GM12878 (cell line): ENCODE data around the gene COL6A1. TPM values are rescaled to one million over a fixed set of nuclear protein-coding genes. Genes with fewer than 3 reads are reported as not detected.

ENCODE experiments used
- ATAC-seq: fragments of 200-7000 bp; cut with Tn5 transposase; 3 replicates; pipeline ENCODE4 v1.9.1; 2020; ENCODE audit warnings: mild to moderate bottlenecking, moderate library complexity
- BruUV-seq: library from RNA; stranded (reverse); fragments of 400-500 nt; replicated peaks from 2 replicates; lab custom pipeline; 2021; lab: Mats Ljungman, UMichigan
- CTCF ChIA-PET: fragments of 300-600 bp; sonication (Branson Sonifier 250); formaldehyde crosslinking; extraction: SDS; loops from one replicate; lab custom pipeline; 2021; ENCODE audit warnings: inconsistent platforms; lab: Yijun Ruan, JAX
- POLR2A ChIA-PET: fragments of 350-600 bp; formaldehyde crosslinking; extraction: SDS; loops from one replicate; lab custom pipeline; 2021; ENCODE audit warnings: inconsistent platforms; lab: Charles Lee
- RAD21 ChIA-PET: fragments of 300-600 bp; sonication (Branson Sonifier 250); formaldehyde crosslinking; loops from one replicate; lab custom pipeline; 2023; ENCODE audit warnings: antibody characterized with exemption; ENCODE audit not compliant: unreplicated experiment; lab: Charles Lee
- SMC1A ChIA-PET: fragments of 300-600 bp; sonication (Branson Sonifier 250); formaldehyde crosslinking; loops from one replicate; lab custom pipeline; 2023; ENCODE audit not compliant: unreplicated experiment, uncharacterized antibody; lab: Charles Lee
- DNase-seq: peaks from one replicate; pipeline ENCODE4 v3.0.0-alpha.2; 2011; ENCODE audit warnings: low read depth, low spot score
- FAIRE-seq: peaks from 3 replicates; lab custom pipeline; 2011; peaks lifted over from hg19 to GRCh38; lab: Jason Lieb, UNC
- H2AFZ ChIP-seq: 2 replicates; pipeline ENCODE4 v1.6.0; 2011; ENCODE audit warnings: low read depth, low read length, control low read depth; ENCODE audit not compliant: control insufficient read depth
- H3K27ac ChIP-seq: 2 replicates; pipeline ENCODE4 v1.5.1; 2011; ENCODE audit warnings: control low read depth; ENCODE audit not compliant: control insufficient read depth, insufficient read depth
- H3K27me3 ChIP-seq, 2 experiments: replicated peaks in 1 of 2; 2 replicates each; pipeline versions ENCODE4 v1.6.0 to v1.6.1; 2011; ENCODE audit warnings: low read length in 1 of 2; ENCODE audit not compliant: control insufficient read depth in 2 of 2, insufficient read depth in 2 of 2
- H3K36me3 ChIP-seq, 2 experiments: 2 replicates each; pipeline ENCODE4 v1.5.1; 2011; ENCODE audit warnings: low read length in 1 of 2; ENCODE audit not compliant: control insufficient read depth in 2 of 2, insufficient read depth in 2 of 2
- H3K4me1 ChIP-seq: 2 replicates; pipeline ENCODE4 v1.6.1; 2011; ENCODE audit warnings: mild to moderate bottlenecking, low read length, moderate library complexity, mixed read lengths; ENCODE audit not compliant: control insufficient read depth, insufficient read depth
- H3K4me2 ChIP-seq: 2 replicates; pipeline ENCODE4 v1.6.0; 2011; ENCODE audit warnings: control low read depth; ENCODE audit not compliant: control insufficient read depth, insufficient read depth
- H3K4me3 ChIP-seq: fragments of 200-600 bp; sonication (generic); 2 replicates; pipeline ENCODE4 v1.5.1; 2016
- H3K79me2 ChIP-seq: 2 replicates; pipeline ENCODE4 v1.6.0; 2011; ENCODE audit warnings: low read length; ENCODE audit not compliant: control insufficient read depth, insufficient read depth
- H3K9ac ChIP-seq: 2 replicates; pipeline ENCODE4 v1.8.0; 2011; ENCODE audit warnings: low read length, control low read depth, mixed read lengths; ENCODE audit not compliant: control insufficient read depth, insufficient read depth
- H3K9me3 ChIP-seq: replicated peaks from 3 replicates; pipeline ENCODE4 v1.5.1; 2011; ENCODE audit warnings: mild to moderate bottlenecking, low read length; ENCODE audit not compliant: control insufficient read depth, insufficient read depth
- H4K20me1 ChIP-seq: 2 replicates; pipeline ENCODE4 v1.6.0; 2011; ENCODE audit not compliant: control insufficient read depth, insufficient read depth
- CBX3 ChIP-seq: fragments of 200-600 bp; sonication (generic); IDR thresholded peaks from 2 replicates; pipeline ENCODE4 v1.6.1; 2016; ENCODE audit warnings: low read depth, borderline replicate concordance
- KLF5 ChIP-seq: fragments of 450-650 bp; IDR thresholded peaks from 2 replicates; pipeline ENCODE4 v1.6.1; 2014; ENCODE audit warnings: mild to moderate bottlenecking; ENCODE audit not compliant: partially characterized antibody
- MEF2B ChIP-seq: fragments of 450-650 bp; IDR thresholded peaks from 2 replicates; pipeline ENCODE4 v1.6.1; 2018; ENCODE audit warnings: mild to moderate bottlenecking, moderate library complexity; ENCODE audit not compliant: partially characterized antibody, poor library complexity, severe bottlenecking
- MTA2 ChIP-seq: fragments of 450-650 bp; IDR thresholded peaks from 2 replicates; pipeline ENCODE4 v1.6.1; 2016; ENCODE audit warnings: low read depth, mild to moderate bottlenecking, moderate library complexity
- NR2C1 ChIP-seq: fragments of 450-650 bp; IDR thresholded peaks from 2 replicates; pipeline ENCODE4 v1.6.1; 2017; ENCODE audit warnings: antibody characterized with exemption, mild to moderate bottlenecking, moderate library complexity
- POLR2AphosphoS5 ChIP-seq: IDR thresholded peaks from 2 replicates; pipeline ENCODE4 v1.6.1; 2011; ENCODE audit warnings: mild to moderate bottlenecking, low read length, inconsistent platforms
- SP1 ChIP-seq: IDR thresholded peaks from one replicate; pipeline ENCODE4 v1.6.1; 2011; ENCODE audit warnings: low read depth, low read length
- ZNF24 ChIP-seq: fragments of 450-650 bp; IDR thresholded peaks from 2 replicates; pipeline ENCODE4 v1.6.1; 2017; ENCODE audit warnings: antibody characterized with exemption, mild to moderate bottlenecking
- WGBS: methylation state at CpG from one replicate; pipeline ENCODE4 v1.1.6; 2016; ENCODE audit warnings: low lambda C conversion rate; ENCODE audit not compliant: insufficient replicate concordance, insufficient coverage; ENCODE audit errors: missing lambda C conversion rate; 5-methylcytosine and 5-hydroxymethylcytosine counted together
- in situ Hi-C: fragments of 300-500 bp; cut with MboI; formaldehyde crosslinking; loops from 9 replicates; pipeline ENCODE4 v1.14.3; 2018; ENCODE audit warnings: mixed read lengths
- intact Hi-C: fragments of 100-400 bp; cut with micrococcal nuclease; formaldehyde crosslinking; loops from one replicate; pipeline ENCODE4 v1.14.2; 2022; ENCODE audit not compliant: unreplicated experiment
- polyA plus RNA-seq, 11 experiments: library from polyadenylated mRNA; depleted of rRNA in 4 of 11; unstranded in 6 of 11; stranded (reverse) in 5 of 11; fragments of >200 nt; fragmentation: Nextera tagmentation in 4 of 11; fragmentation: Illumina TruSeq in 1 of 11; extraction: Ambion mirVana in 4 of 11; extraction: Trizol in 1 of 11; gene quantifications; 1 replicate in 1 of 11; 2 replicates in 10 of 11; pipeline versions ENCODE4 v1.2.1 to v1.2.3, GENCODE V29; 2011 to 2016; ENCODE audit warnings: inconsistent platforms in 2 of 11, missing spikeins in 2 of 11, low read depth in 1 of 11
- total RNA-seq, 4 experiments: library from RNA; depleted of rRNA in 3 of 4; stranded (reverse); fragments of >200 nt in 3 of 4; fragmentation: Illumina TruSeq in 1 of 4; extraction: Trizol in 1 of 4; gene quantifications; 2 replicates each; pipeline versions ENCODE4 v1.2.1 to v1.2.3, GENCODE V29; 2013 to 2021
- TF ChIP-seq, protein P1 (sequence below): IDR thresholded peaks from 2 replicates; pipeline ENCODE4 v1.6.1; 2011; ENCODE audit warnings: mild to moderate bottlenecking, low read depth, low read length, moderate library complexity; ENCODE audit not compliant: insufficient replicate concordance

COL6A1 gene
- total and polyA plus RNA-seq, 10 of the 15 experiments (the other 5 are each of a cell fraction or from before 2014, with no cell fraction given): 0.12 to 1.3 (median 0.20) TPM; not detected in 7

DNA sequence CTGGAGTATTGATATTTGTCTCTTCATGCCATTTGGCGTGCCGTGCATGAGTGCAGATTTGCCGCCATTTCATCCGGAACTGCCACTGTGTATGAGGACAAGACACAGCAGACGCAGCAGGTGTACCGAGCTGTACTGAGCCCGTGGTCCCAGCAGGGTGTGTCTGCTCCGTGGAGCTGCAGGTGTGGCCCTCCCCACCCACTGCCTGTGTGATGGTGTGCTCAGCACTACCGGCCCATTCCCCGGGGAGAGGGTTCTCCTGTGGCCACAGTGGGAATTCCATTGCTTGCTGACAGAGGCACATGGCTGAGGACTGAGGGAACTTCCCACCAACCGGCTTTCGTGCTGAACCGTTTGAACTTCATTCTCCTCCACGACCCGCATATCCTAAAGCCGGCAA, 34.3 kb upstream of the COL6A1 start:
- no peak for TF ChIP-seq NR2C1
- no peak for TF ChIP-seq ZNF24
- TF ChIP-seq KLF5: no peak
- TF ChIP-seq POLR2AphosphoS5: no peak
- TF ChIP-seq MTA2: no peak
- TF ChIP-seq CBX3: no peak
- TF ChIP-seq, protein P1, sequence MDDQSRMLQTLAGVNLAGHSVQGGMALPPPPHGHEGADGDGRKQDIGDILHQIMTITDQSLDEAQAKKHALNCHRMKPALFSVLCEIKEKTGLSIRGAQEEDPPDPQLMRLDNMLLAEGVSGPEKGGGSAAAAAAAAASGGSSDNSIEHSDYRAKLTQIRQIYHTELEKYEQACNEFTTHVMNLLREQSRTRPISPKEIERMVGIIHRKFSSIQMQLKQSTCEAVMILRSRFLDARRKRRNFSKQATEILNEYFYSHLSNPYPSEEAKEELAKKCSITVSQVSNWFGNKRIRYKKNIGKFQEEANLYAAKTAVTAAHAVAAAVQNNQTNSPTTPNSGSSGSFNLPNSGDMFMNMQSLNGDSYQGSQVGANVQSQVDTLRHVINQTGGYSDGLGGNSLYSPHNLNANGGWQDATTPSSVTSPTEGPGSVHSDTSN: no peak
- no peak for TF ChIP-seq MEF2B
- TF ChIP-seq SP1: no peak
- POLR2A ChIA-PET: no interaction called here
- no peaks in the 10 kb centered on the region for H3K79me2 ChIP-seq
- no peak overlapping the region for H3K27ac ChIP-seq
- CTCF ChIA-PET: no interaction called here
- no peaks in the 10 kb centered on the region for H4K20me1 ChIP-seq
- SMC1A ChIA-PET: no interaction called here
- 61% methylated on average over 16 of the region's 16 CpGs for WGBS
- DNase-seq (no peak), ATAC-seq (no peak), FAIRE-seq (no peak)
- no peaks in the 10 kb centered on the region for H3K9me3 ChIP-seq
- no peak overlapping the region for H2AFZ ChIP-seq
- no peak overlapping the region for H3K4me3 ChIP-seq
- no peaks in the 10 kb centered on the region for H3K36me3 ChIP-seq
- intact Hi-C loops: no loop called here
- RAD21 ChIA-PET: no interaction called here
- H3K27me3 ChIP-seq: no peaks in the 10 kb centered on the region
- no peak overlapping the region for H3K9ac ChIP-seq
- in situ Hi-C loops: no loop called here
- H3K4me2 ChIP-seq: no peak overlapping the region
- BruUV-seq: no TSS peak
- H3K4me1 ChIP-seq: no peaks in the 10 kb centered on the region
